HG03558 (cell line): ENCODE measurements around the gene TUBGCP3.

Experiments used
- ATAC-seq: cut with Tn5 transposase; IDR thresholded peaks from one replicate; pipeline ENCODE4 v1.9.1; 2021; ENCODE audit warnings: moderate number of reproducible peaks; ENCODE audit not compliant: unreplicated experiment; ENCODE audit errors: extremely low read depth

Gene TUBGCP3

GRCh38 chr13:112617754-112618375, 29.9 kb upstream of the TUBGCP3 start:
- no peak for ATAC-seq

GRCh38 chr13:112616586-112617362, 28.8 kb upstream of the TUBGCP3 start:
- ATAC-seq, result no peak

GRCh38 chr13:112615391-112615790, 27.4 kb upstream of the TUBGCP3 start:
- ATAC-seq, result no peak

- no peak for ATAC-seq
Observed at GRCh38 chr13:112614835-112615234, 26.9 kb upstream of the TUBGCP3 start.

GRCh38 chr13:112608212-112608611, 20.3 kb upstream of the TUBGCP3 start:
- ATAC-seq, result no peak

- peak; percentile 96 for ATAC-seq
Observed at GRCh38 chr13:112606109-112607001, 18.4 kb upstream of the TUBGCP3 start.

DNA sequence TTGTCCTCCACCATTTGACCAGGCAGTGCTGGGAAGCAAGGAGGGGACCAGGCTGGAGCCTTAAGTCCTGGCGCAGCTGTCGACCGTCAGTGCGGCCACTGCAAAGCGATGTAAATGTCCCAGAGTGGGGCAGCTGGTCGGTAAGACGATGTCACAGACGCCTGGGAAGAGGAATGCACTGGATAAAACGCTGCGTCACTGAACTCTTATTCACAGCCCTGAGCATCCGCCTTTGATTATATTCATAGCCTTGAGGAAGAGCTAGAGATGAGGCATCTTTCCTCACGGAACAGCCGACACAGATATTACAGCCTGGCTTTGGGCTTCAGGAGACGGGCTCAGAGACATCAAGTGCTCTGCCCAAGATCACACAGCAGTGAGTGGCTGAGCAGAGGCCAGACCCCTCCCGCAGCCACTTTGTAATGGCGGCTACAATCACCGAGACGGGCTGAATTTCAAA, 17.6 kb upstream of the TUBGCP3 start:
- no peak for ATAC-seq

GRCh38 chr13:112603641-112604225, 15.8 kb upstream of the TUBGCP3 start:
- ATAC-seq, result no peak

GRCh38 chr13:112602189-112602588, 14.2 kb upstream of the TUBGCP3 start:
- ATAC-seq, result no peak

GRCh38 chr13:112601371-112601770, 13.4 kb upstream of the TUBGCP3 start:
- no peak for ATAC-seq

- ATAC-seq, result no peak
Observed at GRCh38 chr13:112596235-112596634, 8.3 kb upstream of the TUBGCP3 start.

GRCh38 chr13:112592647-112593046, 4.7 kb upstream of the TUBGCP3 start:
- ATAC-seq, result no peak

DNA sequence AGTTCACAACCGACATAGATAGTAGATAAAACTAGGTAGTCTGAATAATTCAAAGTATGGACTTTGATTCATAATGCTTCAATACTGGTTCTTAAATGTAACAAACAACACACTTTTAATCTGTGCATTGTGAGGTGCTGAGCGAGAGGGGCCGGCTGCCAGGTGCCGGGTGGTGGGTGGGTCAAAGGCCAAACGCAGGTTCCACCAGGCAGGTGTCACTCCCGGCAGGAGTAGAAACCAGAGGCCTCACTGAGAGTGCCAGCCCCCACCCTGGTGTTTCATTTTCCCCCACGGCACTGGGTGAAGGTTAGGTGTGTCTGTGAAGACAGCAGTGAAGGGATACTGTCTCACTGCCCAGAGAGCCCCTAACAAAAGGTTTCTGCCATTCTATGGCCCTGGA, 4.2 kb upstream of the TUBGCP3 start:
- ATAC-seq, result no peak

- ATAC-seq, result no peak
Observed at GRCh38 chr13:112588490-112589297, 741 bp upstream of the TUBGCP3 start.

- ATAC-seq, result peak; percentile 36
Observed at GRCh38 chr13:112587212-112587763, 665 bp downstream of the TUBGCP3 start.

GRCh38 chr13:112586334-112586960, 1.5 kb downstream of the TUBGCP3 start:
- ATAC-seq, result no peak

DNA sequence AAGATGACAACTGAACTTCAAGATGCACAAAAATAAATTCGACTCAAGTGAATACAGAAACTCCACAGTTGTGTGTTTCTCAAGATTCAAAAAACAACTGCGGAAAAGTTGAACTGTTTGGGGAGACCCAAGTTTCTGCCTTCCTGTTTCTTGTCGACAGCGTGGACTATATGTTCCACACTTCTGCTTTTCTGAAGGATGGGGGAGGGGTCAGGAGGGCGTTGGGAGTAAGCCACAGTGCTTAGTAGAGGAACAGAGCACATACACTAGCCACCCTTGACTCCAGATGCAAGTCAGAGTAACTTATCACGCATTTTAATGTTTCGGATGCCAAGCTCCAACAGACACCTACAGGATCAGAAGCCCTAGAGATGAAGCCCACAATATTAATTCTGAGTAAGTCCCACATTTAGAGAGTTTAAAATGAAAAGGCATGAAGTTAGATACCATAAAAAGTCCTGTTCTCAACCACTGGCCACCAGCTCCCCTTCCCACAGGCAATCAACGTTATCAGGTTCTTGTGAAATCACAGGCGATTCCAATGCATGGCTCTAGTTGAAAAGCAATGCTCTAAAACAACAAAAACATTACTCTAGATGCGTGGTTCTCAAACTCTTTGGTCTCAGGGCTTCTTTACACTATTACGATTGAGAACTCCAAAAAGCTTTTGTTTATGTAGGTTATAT, 4.2 kb downstream of the TUBGCP3 start:
- ATAC-seq, result no peak

DNA sequence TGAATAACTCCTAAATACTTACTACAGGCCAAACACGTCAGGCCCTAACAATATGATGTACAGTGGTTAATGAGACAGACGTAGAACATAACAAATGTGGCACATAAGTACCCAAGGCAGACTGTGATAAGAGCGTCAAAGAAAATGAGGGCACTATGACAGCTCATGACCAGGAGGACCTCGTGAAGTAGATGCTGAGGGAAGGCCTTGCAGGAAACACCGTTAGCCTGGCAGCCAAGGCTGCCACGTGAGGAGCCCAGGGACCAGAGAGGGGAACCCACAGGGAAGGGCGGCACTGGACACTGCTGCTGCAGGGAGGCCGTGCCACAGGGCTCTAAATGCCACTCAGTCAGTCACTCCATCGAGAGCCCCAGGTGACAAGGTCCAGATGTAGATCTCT, 5.7 kb downstream of the TUBGCP3 start:
- ATAC-seq, result no peak
